ENCODE data around the gene WDR20.

WDR20 gene

DNA sequence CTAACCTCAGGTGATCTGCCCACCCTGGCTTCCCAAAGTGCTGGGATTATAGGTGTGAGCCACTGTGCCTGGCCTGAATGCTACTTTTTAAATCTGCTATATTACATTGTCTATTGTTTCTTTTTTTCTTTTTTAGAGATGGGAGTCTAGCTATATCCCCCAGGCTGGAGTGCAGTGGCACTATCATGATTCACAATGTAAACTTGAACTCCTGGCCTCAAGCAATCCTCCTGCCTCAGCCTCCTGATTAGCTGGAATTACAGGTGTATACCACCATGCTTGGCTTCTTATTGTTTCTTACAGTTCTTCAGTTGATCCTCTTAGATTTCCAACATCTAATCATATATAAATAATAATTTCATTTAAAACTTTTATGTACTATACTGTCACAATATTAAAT lies 15.3 kb upstream of the WDR20 start:
- Histone ChIP-seq H3K9me3 (ENCODE audit: insufficient read depth, low read length) (no peaks in the 10 kb centered on the region), H3K4me3 (ENCODE audit: insufficient read depth, low read length, poor library complexity, severe bottlenecking) (no peak overlapping the region), H3K9me2 (replicated peaks; ENCODE audit: insufficient read depth, low read length) (no peaks in the 10 kb centered on the region), H3K79me2 (ENCODE audit: insufficient read depth, low read length) (no peaks in the 10 kb centered on the region), H3K27ac (ENCODE audit: low read depth, low read length) (no peak overlapping the region), H3F3A (ENCODE audit: insufficient read depth) (0 out of 2 replicates have a peak, but pooled peaks cover 9% of the 10 kb centered on the region), H3K36me3 (ENCODE audit: low read length) (no peaks in the 10 kb centered on the region), H3K4me2 (ENCODE audit: low read depth, low read length, poor library complexity, severe bottlenecking) (no peak overlapping the region), H4K20me1 (ENCODE audit: low read depth, low read length) (no peaks in the 10 kb centered on the region), H2AFZ (ENCODE audit: low read depth, low read length, severe bottlenecking) (no peak overlapping the region), H3K27me3 (ENCODE audit: low read length) (no peaks in the 10 kb centered on the region), H3K9ac (ENCODE audit: low read length) (no peak overlapping the region)
- TF ChIP-seq, protein P1, sequence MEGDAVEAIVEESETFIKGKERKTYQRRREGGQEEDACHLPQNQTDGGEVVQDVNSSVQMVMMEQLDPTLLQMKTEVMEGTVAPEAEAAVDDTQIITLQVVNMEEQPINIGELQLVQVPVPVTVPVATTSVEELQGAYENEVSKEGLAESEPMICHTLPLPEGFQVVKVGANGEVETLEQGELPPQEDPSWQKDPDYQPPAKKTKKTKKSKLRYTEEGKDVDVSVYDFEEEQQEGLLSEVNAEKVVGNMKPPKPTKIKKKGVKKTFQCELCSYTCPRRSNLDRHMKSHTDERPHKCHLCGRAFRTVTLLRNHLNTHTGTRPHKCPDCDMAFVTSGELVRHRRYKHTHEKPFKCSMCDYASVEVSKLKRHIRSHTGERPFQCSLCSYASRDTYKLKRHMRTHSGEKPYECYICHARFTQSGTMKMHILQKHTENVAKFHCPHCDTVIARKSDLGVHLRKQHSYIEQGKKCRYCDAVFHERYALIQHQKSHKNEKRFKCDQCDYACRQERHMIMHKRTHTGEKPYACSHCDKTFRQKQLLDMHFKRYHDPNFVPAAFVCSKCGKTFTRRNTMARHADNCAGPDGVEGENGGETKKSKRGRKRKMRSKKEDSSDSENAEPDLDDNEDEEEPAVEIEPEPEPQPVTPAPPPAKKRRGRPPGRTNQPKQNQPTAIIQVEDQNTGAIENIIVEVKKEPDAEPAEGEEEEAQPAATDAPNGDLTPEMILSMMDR (IDR thresholded peaks at IDR 0.05; ENCODE audit: insufficient read depth, low read length, poor library complexity, severe bottlenecking), result no peak
- TF ChIP-seq EZH2phosphoT487 (conservative IDR thresholded peaks at IDR 0.05; ENCODE audit: low read length), result no peak

DNA sequence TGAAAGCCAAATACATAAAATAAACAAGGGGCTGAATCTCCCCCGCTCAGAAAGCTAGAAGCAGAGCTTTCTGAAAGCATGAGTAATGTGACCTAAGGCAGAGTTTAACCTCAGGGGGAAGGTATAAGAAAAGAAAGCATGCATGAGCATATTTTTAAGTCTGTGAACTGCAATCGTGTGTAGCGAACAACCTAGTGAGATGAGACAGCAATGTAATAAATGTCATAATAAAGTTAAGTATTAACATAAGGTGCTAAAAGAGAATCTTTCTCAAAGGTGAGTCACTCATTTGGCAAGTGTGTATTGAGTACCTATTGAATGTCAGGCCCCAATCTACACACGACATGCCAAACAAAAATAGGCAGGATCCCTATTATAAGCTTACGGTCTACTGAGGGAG lies 14.2 kb upstream of the WDR20 start:
- Histone ChIP-seq H4K20me1 (ENCODE audit: low read depth, low read length) (no peaks in the 10 kb centered on the region), H3K27me3 (ENCODE audit: low read length) (no peaks in the 10 kb centered on the region), H3K9me3 (ENCODE audit: insufficient read depth, low read length) (no peaks in the 10 kb centered on the region), H3K27ac (ENCODE audit: low read depth, low read length) (no peak overlapping the region), H3F3A (ENCODE audit: insufficient read depth) (0 out of 2 replicates have a peak, but pooled peaks cover 9% of the 10 kb centered on the region), H3K9me2 (replicated peaks; ENCODE audit: insufficient read depth, low read length) (no peaks in the 10 kb centered on the region), H2AFZ (ENCODE audit: low read depth, low read length, severe bottlenecking) (no peak overlapping the region), H3K79me2 (ENCODE audit: insufficient read depth, low read length) (no peaks in the 10 kb centered on the region), H3K4me2 (ENCODE audit: low read depth, low read length, poor library complexity, severe bottlenecking) (no peak overlapping the region), H3K36me3 (ENCODE audit: low read length) (no peaks in the 10 kb centered on the region), H3K4me3 (ENCODE audit: insufficient read depth, low read length, poor library complexity, severe bottlenecking) (no peak overlapping the region), H3K9ac (ENCODE audit: low read length) (no peak overlapping the region)
- TF ChIP-seq EZH2phosphoT487 (conservative IDR thresholded peaks at IDR 0.05; ENCODE audit: low read length), result no peak
- TF ChIP-seq, protein P1 (IDR thresholded peaks at IDR 0.05; ENCODE audit: insufficient read depth, low read length, poor library complexity, severe bottlenecking), result no peak

DNA sequence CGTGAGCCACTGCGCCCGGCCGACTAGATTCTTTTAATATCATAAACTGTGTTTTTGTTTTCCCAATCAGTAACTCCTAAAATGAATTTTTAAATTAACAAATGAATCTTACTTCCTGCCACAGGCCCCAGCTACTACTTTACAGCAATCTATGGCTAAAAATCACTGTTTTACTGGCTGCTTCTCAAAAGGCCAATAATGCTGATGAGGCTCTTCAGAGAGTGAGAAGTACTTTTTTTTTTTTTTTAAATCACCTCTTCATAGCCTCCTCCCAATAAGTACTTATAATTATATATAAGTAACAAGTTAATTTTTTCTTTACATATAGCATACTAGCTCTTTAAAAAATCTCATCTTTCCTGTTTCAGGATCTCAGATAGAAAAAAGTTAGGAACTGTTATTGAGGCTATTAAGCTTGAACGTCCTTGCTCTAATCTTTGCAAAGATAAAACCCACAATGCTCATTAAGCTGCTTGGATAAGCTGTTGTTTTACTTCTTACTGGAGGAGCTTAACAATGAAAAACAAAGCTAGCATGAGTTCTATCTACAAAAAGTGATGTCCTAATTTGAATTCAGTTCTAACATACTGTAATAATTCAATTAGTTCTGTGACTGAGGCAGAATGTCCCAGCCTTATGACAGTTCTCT lies 12.8 kb upstream of the WDR20 start:
- Histone ChIP-seq H2AFZ (ENCODE audit: low read depth, low read length, severe bottlenecking) (no peak overlapping the region), H3K4me2 (ENCODE audit: low read depth, low read length, poor library complexity, severe bottlenecking) (no peak overlapping the region), H3K27me3 (ENCODE audit: low read length) (no peaks in the 10 kb centered on the region), H3K79me2 (ENCODE audit: insufficient read depth, low read length) (no peaks in the 10 kb centered on the region), H3K27ac (ENCODE audit: low read depth, low read length) (no peak overlapping the region), H3K4me3 (ENCODE audit: insufficient read depth, low read length, poor library complexity, severe bottlenecking) (no peak overlapping the region), H4K20me1 (ENCODE audit: low read depth, low read length) (no peaks in the 10 kb centered on the region), H3K9me2 (replicated peaks; ENCODE audit: insufficient read depth, low read length) (no peaks in the 10 kb centered on the region), H3K36me3 (ENCODE audit: low read length) (no peaks in the 10 kb centered on the region), H3K9ac (ENCODE audit: low read length) (no peak overlapping the region), H3F3A (ENCODE audit: insufficient read depth) (0 out of 2 replicates have a peak, but pooled peaks cover 5% of the 10 kb centered on the region), H3K9me3 (ENCODE audit: insufficient read depth, low read length) (no peaks in the 10 kb centered on the region)
- TF ChIP-seq EZH2phosphoT487 (conservative IDR thresholded peaks at IDR 0.05; ENCODE audit: low read length), result no peak
- TF ChIP-seq, protein P1 (IDR thresholded peaks at IDR 0.05; ENCODE audit: insufficient read depth, low read length, poor library complexity, severe bottlenecking), result no peak
